Fibroblast of pulmonary artery (primary cell): Measurements from ENCODE around the gene SH3GL3.

ENCODE experiments used
- DNase-seq: peaks from one replicate; pipeline ENCODE4 v3.0.0-alpha.2; 2010; ENCODE audit warnings: low read depth
- H3K4me3 ChIP-seq: replicated peaks from 2 replicates; pipeline ENCODE4 v1.5.1; 2011; ENCODE audit warnings: low read depth, mild to moderate bottlenecking, control low read depth, low read length, moderate library complexity
- CTCF ChIP-seq: IDR thresholded peaks from 2 replicates; pipeline ENCODE4 v1.5.1; 2011; ENCODE audit warnings: mild to moderate bottlenecking, control low read depth, low read length, inconsistent platforms; ENCODE audit errors: missing control alignments

The SH3GL3 gene

GRCh38 chr15:83651541-83651940 is 204.4 kb downstream of the SH3GL3 start:
- DNase-seq: no peak
- no peak for TF ChIP-seq CTCF
- H3K4me3 ChIP-seq: no peak overlapping the region

DNA sequence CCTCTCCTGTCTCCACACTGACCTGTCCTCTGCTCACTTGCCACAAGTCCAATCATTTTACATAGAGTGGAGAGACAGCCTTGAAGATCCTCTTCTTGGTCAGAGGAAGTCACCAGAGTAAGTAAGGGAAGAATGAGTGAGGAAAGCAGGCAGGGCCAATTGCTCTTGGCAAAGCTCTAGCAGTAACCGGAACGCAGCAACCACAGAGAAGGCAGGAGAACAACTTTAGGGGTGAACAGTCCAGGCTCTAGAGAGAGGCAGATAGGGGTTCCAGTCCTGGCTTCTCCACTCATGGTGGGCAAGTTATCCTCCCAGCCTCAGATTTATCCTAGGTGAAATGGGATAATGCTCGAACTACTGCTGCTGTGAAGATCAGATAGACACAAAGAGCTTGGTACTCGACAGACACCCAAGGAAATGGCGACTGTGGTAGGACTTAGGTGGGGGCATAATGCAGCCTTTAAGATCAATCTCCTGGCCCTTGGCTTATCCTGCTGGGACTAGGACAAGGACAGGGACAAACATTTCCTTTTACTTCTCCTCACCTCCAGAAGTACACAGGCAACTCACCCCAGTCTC is 205.6 kb downstream of the SH3GL3 start:
- no peak overlapping the region for H3K4me3 ChIP-seq
- no peak for DNase-seq

DNA sequence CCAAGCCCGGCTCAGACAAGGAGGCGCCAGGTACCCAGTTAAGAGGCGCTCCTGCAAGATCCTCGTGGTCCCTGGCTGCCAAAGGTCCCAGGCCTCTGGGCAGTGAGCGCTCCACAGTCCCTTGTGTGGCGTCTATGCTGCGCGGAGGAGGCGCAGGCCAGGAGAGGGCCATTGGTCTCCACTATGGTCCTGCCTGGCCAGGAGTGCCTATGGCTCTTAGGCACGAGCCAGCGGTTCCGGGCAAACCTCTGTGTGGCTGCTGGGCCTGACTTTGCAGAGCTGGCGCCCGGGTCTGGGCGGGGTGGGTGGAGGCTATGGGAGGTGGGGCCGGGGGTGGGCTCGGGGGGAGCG is 206.1 kb downstream of the SH3GL3 start:
- no peak for DNase-seq
- H3K4me3 ChIP-seq: no peak overlapping the region
- TF ChIP-seq CTCF: no peak

More for the DNA sequence above, 205.6 kb downstream of the SH3GL3 start:
- TF ChIP-seq CTCF: no peak

- TF ChIP-seq CTCF: no peak
- no peak within 1 kb of the TSS for H3K4me3 ChIP-seq
- DNase-seq: peak; percentile 56
These were observed 206.7 kb downstream of the SH3GL3 start, which contains the start of gene ADAMTSL3 for GRCh38 chr15:83653639-83654378. Gene ADAMTSL3, plus strand, starts transcription at chr15:83654123. Its CDS starts 1,639 bp downstream, at chr15:83655762.

DNA sequence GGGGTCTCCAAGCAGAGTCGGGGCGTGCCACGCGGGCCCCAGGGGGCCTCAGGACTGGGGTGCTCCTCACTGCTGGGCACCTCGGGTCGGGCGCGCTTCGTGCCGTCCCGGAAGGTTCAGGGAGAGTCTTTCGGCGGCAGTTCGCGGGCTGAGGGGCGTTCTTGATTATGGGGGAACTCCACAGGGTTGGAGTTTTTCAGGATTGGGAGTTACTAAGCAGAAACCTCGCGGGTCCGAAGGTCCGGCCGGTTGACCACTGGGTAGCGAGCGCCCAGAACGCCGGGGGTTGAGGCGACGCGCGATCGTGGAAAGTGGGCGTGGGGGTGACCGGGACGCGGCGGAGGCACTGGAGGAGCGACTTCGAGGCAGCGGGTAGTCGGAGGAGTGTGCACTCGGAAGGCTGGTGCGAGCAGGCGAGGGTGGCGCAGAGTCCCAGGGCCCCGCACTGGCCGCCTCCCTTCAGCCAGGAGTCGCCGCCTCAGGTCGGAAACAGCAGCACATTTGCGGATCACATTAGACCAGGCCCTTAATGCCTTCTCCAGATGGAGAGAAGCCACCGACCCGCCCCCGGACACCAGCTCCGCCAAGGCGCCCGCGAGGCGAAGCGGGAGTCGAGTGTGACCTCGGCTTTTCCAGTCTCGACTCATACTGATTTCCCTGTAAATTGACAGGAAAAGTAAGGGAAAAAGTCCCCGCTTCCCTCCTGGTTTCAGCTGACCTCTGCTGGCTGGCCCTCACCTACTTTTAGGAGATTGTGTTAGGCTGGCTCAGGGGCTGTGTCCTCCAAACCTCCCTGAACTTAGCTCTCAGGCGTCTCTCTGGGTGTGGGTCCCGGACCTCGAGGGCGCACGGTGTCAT is 207.5 kb downstream of the SH3GL3 start:
- TF ChIP-seq CTCF: no peak
- no peak for DNase-seq
- no peak overlapping the region for H3K4me3 ChIP-seq

GRCh38 chr15:83655237-83655616 is 208.1 kb downstream of the SH3GL3 start:
- TF ChIP-seq CTCF: no peak
- no peak overlapping the region for H3K4me3 ChIP-seq
- no peak for DNase-seq
